ENCODE results near the gene SOD2. TPM values are rescaled to one million over a fixed set of nuclear protein-coding genes. Genes with fewer than 3 reads are reported as not detected.

The SOD2 gene
- total and polyA plus RNA-seq, 9 of the 15 experiments (the other 6 are each of a cell fraction or from before 2014, with no cell fraction given), result 39.8 to 140 (median 95.8) TPM

DNA sequence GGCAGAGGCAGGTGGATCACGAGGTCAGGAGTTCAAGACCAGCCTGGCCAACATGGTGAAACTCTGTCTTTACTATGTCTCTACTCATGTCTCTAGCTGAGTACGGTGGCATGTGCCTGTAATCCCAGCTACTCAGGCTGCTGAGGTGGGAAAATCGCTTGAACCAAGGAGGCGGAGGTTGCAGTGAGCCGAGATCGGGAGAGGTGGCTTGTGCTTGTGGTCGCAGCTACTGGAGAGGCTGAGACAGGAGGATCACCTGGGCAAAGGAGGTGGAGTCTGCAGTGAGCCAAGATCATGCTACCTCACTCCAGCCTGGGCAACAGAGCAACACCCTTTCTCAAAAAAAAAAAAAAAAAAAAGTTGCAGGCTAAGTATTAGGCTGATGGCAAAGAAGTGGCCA is 26.2 kb upstream of the SOD2 start:
- BruUV-seq (replicated peaks), result no TSS peak
- peaks cover 21% of the 10 kb centered on the region for H3K79me2 ChIP-seq (ENCODE audit: control insufficient read depth, insufficient read depth, low read length)
- no peak overlapping the region for H3K4me2 ChIP-seq (ENCODE audit: insufficient read depth, low read length)
- 80% methylated on average over 7 of the region's 7 CpGs for WGBS (ENCODE audit: insufficient coverage, low coverage, missing lambda C conversion rate)
- peaks cover 5% of the 10 kb centered on the region; the same call in 2 of the 3 replicates for H3K36me3 ChIP-seq (ENCODE audit: control insufficient read depth, insufficient read depth, low read length)
- FAIRE-seq (no peak), DNase-seq (ENCODE audit: extremely low read depth in 1 of 4, low spot score in 3 of 4) (no peak), ATAC-seq (no peak)
- peaks cover 5% of the 10 kb centered on the region; the same call in 1 of the 2 replicates for H3K9me3 ChIP-seq (replicated peaks; ENCODE audit: control insufficient read depth, insufficient read depth, low read depth, low read length)
- 0 out of 4 replicates have a peak overlapping the region, but pooled peaks of 1 of the 2 experiments have one; percentile 28 for H3K9ac ChIP-seq (ENCODE audit: insufficient read depth in 1 of 2, low read depth in 2 of 2, low read length in 2 of 2)
- ChIA-PET CTCF (ENCODE audit: low intra/inter-chr PET ratio) (no interaction called here), POLR2A (interaction anchor here (0.6 to 4.0 kb wide), 7 partner anchors 8 to 152 kb away, joined by 3 to 19 read pairs (median 4); partner anchors contain the start of genes MRPL18, SOD2, TCP1 and WTAP)
- H3K27ac ChIP-seq (ENCODE audit: extremely low read depth, low read depth, low read length), result no peak overlapping the region
- no peak overlapping the region for H2AFZ ChIP-seq (ENCODE audit: low read depth, low read length)
- TF ChIP-seq ZNF384 (IDR thresholded peaks at IDR 0.05; ENCODE audit: low read depth, low read length) (0 out of 2 replicates have a peak, but pooled peaks have one; percentile 3), HMGN3 (IDR thresholded peaks at IDR 0.05; ENCODE audit: borderline replicate concordance, extremely low read depth, insufficient read length, low read depth, low read length) (no peak)
- TF ChIP-seq, protein P1, sequence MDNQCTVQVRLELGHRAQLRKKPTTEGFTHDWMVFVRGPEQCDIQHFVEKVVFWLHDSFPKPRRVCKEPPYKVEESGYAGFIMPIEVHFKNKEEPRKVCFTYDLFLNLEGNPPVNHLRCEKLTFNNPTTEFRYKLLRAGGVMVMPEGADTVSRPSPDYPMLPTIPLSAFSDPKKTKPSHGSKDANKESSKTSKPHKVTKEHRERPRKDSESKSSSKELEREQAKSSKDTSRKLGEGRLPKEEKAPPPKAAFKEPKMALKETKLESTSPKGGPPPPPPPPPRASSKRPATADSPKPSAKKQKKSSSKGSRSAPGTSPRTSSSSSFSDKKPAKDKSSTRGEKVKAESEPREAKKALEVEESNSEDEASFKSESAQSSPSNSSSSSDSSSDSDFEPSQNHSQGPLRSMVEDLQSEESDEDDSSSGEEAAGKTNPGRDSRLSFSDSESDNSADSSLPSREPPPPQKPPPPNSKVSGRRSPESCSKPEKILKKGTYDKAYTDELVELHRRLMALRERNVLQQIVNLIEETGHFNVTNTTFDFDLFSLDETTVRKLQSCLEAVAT (IDR thresholded peaks at IDR 0.05), result peak in 1 of 2 experiments; percentile 60; a peak in 1 of 4 replicates
- no peaks in the 10 kb centered on the region for H3K9me1 ChIP-seq (ENCODE audit: control insufficient read depth, insufficient read depth, low read length)
- no peaks in the 10 kb centered on the region for H4K20me1 ChIP-seq (replicated peaks; ENCODE audit: control insufficient read depth, insufficient read depth, low read length)
- peaks cover 6 to 23% of the 10 kb centered on the region in 2 experiments for H3K4me1 ChIP-seq (replicated peaks in 1 of 2; ENCODE audit: control insufficient read depth in 2 of 2, insufficient read depth in 2 of 2, low read length in 2 of 2)
- in situ Hi-C loops (cut with MboI), result no loop called here
- intact Hi-C loops (cut with micrococcal nuclease), result no loop called here
- no peak overlapping the region for H3K4me3 ChIP-seq
- no peaks in the 10 kb centered on the region for H3K27me3 ChIP-seq (ENCODE audit: control insufficient read depth in 2 of 2, insufficient read depth in 2 of 2, low read length in 2 of 2)
